ENCODE results near the gene VMP1.

- TF ChIP-seq, protein P1, sequence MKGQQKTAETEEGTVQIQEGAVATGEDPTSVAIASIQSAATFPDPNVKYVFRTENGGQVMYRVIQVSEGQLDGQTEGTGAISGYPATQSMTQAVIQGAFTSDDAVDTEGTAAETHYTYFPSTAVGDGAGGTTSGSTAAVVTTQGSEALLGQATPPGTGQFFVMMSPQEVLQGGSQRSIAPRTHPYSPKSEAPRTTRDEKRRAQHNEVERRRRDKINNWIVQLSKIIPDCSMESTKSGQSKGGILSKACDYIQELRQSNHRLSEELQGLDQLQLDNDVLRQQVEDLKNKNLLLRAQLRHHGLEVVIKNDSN (CRISPR knock-in tag; IDR thresholded peaks at IDR 0.05) = no peak
- TF ChIP-seq, protein P2, sequence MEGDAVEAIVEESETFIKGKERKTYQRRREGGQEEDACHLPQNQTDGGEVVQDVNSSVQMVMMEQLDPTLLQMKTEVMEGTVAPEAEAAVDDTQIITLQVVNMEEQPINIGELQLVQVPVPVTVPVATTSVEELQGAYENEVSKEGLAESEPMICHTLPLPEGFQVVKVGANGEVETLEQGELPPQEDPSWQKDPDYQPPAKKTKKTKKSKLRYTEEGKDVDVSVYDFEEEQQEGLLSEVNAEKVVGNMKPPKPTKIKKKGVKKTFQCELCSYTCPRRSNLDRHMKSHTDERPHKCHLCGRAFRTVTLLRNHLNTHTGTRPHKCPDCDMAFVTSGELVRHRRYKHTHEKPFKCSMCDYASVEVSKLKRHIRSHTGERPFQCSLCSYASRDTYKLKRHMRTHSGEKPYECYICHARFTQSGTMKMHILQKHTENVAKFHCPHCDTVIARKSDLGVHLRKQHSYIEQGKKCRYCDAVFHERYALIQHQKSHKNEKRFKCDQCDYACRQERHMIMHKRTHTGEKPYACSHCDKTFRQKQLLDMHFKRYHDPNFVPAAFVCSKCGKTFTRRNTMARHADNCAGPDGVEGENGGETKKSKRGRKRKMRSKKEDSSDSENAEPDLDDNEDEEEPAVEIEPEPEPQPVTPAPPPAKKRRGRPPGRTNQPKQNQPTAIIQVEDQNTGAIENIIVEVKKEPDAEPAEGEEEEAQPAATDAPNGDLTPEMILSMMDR (IDR thresholded peaks at IDR 0.05) = no peak
- TF ChIP-seq TP53 (CRISPR knock-in tag; IDR thresholded peaks at IDR 0.05) (no peak), GABPB1 (CRISPR knock-in tag; IDR thresholded peaks at IDR 0.05) (no peak), GTF2I (CRISPR knock-in tag; conservative IDR thresholded peaks at IDR 0.05) (no peak), IRF2 (CRISPR knock-in tag; IDR thresholded peaks at IDR 0.05; ENCODE audit: borderline replicate concordance, low read depth) (no peak), FOXP4 (CRISPR knock-in tag; IDR thresholded peaks at IDR 0.05) (no peak), ERG (CRISPR knock-in tag; IDR thresholded peaks at IDR 0.05) (no peak), ZNF121 (CRISPR knock-in tag; IDR thresholded peaks at IDR 0.05) (no peak)
- TF ChIP-seq, protein P3, sequence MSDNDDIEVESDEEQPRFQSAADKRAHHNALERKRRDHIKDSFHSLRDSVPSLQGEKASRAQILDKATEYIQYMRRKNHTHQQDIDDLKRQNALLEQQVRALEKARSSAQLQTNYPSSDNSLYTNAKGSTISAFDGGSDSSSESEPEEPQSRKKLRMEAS (CRISPR knock-in tag; IDR thresholded peaks at IDR 0.05) = no peak
Measured at GRCh38 chr17:59719526-59719925, 12.1 kb downstream of the VMP1 start.

All from WTC11 (cell line).